Measurements from ENCODE around the gene SLC22A23.

Gene SLC22A23

GRCh38 chr6:3286641-3287171, 170.1 kb downstream of the SLC22A23 start:
- TF ChIP-seq CTCF (conservative IDR thresholded peaks at IDR 0.05; ENCODE audit: low read length), result no peak
- H3K4me3 ChIP-seq (ENCODE audit: low read length), result no peak overlapping the region
- DNase-seq (ENCODE audit: low read depth), result no peak

GRCh38 chr6:3285732-3286131, 171.1 kb downstream of the SLC22A23 start:
- no peak for TF ChIP-seq CTCF (conservative IDR thresholded peaks at IDR 0.05; ENCODE audit: low read length)
- no peak for DNase-seq (ENCODE audit: low read depth)
- H3K4me3 ChIP-seq (ENCODE audit: low read length), result no peak overlapping the region

- DNase-seq (ENCODE audit: low read depth), result no peak
- TF ChIP-seq CTCF (conservative IDR thresholded peaks at IDR 0.05; ENCODE audit: low read length), result no peak
- H3K4me3 ChIP-seq (ENCODE audit: low read length), result no peak overlapping the region
Measured at GRCh38 chr6:3285049-3285639, 171.7 kb downstream of the SLC22A23 start.

GRCh38 chr6:3284436-3284876, 172.4 kb downstream of the SLC22A23 start:
- TF ChIP-seq CTCF (conservative IDR thresholded peaks at IDR 0.05; ENCODE audit: low read length), result no peak
- no peak for DNase-seq (ENCODE audit: low read depth)
- H3K4me3 ChIP-seq (ENCODE audit: low read length), result no peak overlapping the region

- H3K4me3 ChIP-seq (ENCODE audit: low read length), result no peak overlapping the region
- DNase-seq (ENCODE audit: low read depth), result no peak
- TF ChIP-seq CTCF (conservative IDR thresholded peaks at IDR 0.05; ENCODE audit: low read length), result no peak
Measured at GRCh38 chr6:3283641-3284435, 173.0 kb downstream of the SLC22A23 start.

- TF ChIP-seq CTCF (conservative IDR thresholded peaks at IDR 0.05; ENCODE audit: low read length), result no peak
- H3K4me3 ChIP-seq (ENCODE audit: low read length), result no peak overlapping the region
- no peak for DNase-seq (ENCODE audit: low read depth)
Measured at GRCh38 chr6:3283241-3283640, 173.6 kb downstream of the SLC22A23 start.
